Measurements from ENCODE around the gene JAK2. TPM values are rescaled to one million over a fixed set of nuclear protein-coding genes. Genes with fewer than 3 reads are reported as not detected.
"Not testable (repeated sequence)": the region's sequence is repeated elsewhere in the genome, so short reads cannot be mapped to it uniquely, and the experiment has no call there.

The JAK2 gene
- total RNA-seq, 1 donor from 2014 or later: 6.7 TPM

DNA sequence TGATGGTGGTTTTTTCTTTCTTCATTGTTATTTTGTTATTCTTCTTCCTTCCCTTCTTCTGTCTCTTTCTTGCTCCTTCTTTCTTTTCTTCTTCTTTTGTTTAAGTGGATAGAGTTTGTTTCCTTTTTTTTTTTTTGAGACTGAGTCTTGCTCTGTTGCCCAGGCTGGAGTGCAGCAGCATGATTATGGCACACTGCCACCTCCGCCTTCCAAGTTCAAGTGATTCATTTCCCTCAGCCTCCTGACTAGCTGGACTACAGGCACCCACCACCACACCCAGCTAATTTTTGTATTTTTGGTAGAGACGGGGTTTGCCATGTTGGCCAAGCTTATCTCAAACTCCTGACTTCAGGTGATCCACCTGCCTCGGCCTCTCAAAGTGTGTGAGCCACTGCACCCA is 40.3 kb downstream of the JAK2 start:
- Mint-ChIP-seq H3K36me3 (peaks cover 30% of the 10 kb centered on the region), H3K9me3 (peaks cover 13% of the 10 kb centered on the region), H3K4me1 (no peaks in the 10 kb centered on the region), H3K27ac (no peak overlapping the region), H3K27me3 (ENCODE audit: low read depth) (no peaks in the 10 kb centered on the region), H3K4me3 (no peak overlapping the region)
- no peak for DNase-seq (ENCODE audit: low spot score in 2 of 2, unreplicated experiment in 2 of 2)
- TF ChIP-seq CTCF (IDR thresholded peaks at IDR 0.05; ENCODE audit: unreplicated experiment): no peak

DNA sequence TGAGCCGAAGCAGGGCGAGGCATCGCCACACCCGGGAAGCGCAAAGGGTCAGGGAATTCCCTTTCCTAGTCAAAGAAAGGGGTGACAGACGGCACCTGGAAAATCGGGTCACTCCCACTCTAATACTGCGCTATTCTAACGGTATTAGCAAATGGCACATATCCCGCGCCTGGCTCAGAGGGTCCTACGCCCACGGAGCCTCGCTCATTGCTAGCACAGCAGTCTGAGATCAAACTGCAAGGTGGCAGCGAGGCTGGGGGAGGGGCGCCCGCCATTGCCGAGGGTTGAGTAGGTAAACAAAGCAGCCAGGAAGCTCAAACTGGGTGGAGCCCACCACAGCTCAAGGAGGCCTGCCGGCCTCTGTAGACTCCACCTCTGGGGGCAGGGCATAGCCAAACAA is 46.9 kb downstream of the JAK2 start:
- not testable (repeated sequence) for H3K4me3 Mint-ChIP-seq; H3K27me3 Mint-ChIP-seq (ENCODE audit: low read depth); H3K27ac Mint-ChIP-seq; H3K4me1 Mint-ChIP-seq; DNase-seq (ENCODE audit: low spot score in 2 of 2, unreplicated experiment in 2 of 2)
- Mint-ChIP-seq H3K36me3 (peaks cover 19% of the 10 kb centered on the region), H3K9me3 (peaks cover 32% of the 10 kb centered on the region)

GRCh38 chr9:5040730-5041389 is 55.8 kb downstream of the JAK2 start:
- no peak overlapping the region for H3K27ac Mint-ChIP-seq
- no peak for DNase-seq (ENCODE audit: low spot score in 2 of 2, unreplicated experiment in 2 of 2)
- H3K4me3 Mint-ChIP-seq: no peak overlapping the region
- H3K9me3 Mint-ChIP-seq: peaks cover 8% of the 10 kb centered on the region
- no peak for TF ChIP-seq CTCF (IDR thresholded peaks at IDR 0.05; ENCODE audit: unreplicated experiment)
- no peaks in the 10 kb centered on the region for H3K4me1 Mint-ChIP-seq
- H3K27me3 Mint-ChIP-seq (ENCODE audit: low read depth): no peaks in the 10 kb centered on the region
- H3K36me3 Mint-ChIP-seq: peaks cover 19% of the 10 kb centered on the region

GRCh38 chr9:5041390-5042115 is 56.5 kb downstream of the JAK2 start:
- no peak for DNase-seq (ENCODE audit: low spot score in 2 of 2, unreplicated experiment in 2 of 2)
- no peaks in the 10 kb centered on the region for H3K4me1 Mint-ChIP-seq
- peaks cover 7% of the 10 kb centered on the region for H3K9me3 Mint-ChIP-seq
- no peak overlapping the region for H3K27ac Mint-ChIP-seq
- no peaks in the 10 kb centered on the region for H3K27me3 Mint-ChIP-seq (ENCODE audit: low read depth)
- no peak overlapping the region for H3K4me3 Mint-ChIP-seq
- H3K36me3 Mint-ChIP-seq: peaks cover 19% of the 10 kb centered on the region
- TF ChIP-seq CTCF (IDR thresholded peaks at IDR 0.05; ENCODE audit: unreplicated experiment): no peak

DNA sequence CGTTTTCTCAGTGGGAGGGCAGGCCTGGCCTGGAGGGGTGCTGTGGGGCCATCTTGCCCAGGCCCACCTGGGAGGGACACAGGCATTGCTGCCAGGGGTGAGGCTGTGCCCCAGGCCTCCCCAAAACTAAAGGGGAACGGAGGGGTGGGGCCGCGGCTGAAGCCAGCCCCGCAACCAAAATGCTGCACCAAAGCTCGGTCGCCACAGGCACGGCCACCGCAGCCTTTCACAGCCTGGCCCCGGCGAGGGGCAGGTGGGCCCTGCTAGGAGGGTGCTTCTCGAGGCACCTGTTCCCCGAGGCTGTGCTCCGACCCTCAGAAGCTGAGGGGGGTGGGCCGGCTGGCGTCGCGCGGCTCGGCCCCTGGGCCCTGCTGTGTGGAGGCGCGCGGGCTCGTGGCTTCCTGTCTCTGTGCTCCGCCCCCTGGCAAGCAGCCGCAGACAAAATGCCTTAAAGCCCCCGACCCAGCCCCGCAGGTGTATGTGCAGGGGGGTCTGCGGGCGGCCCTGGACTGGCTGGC is 57.6 kb downstream of the JAK2 start:
- DNase-seq (ENCODE audit: low spot score in 2 of 2, unreplicated experiment in 2 of 2): no peak
- peaks cover 19% of the 10 kb centered on the region for H3K36me3 Mint-ChIP-seq
- peaks cover 7% of the 10 kb centered on the region for H3K9me3 Mint-ChIP-seq
- H3K27me3 Mint-ChIP-seq (ENCODE audit: low read depth): no peaks in the 10 kb centered on the region
- no peak for TF ChIP-seq CTCF (IDR thresholded peaks at IDR 0.05; ENCODE audit: unreplicated experiment)
- no peaks in the 10 kb centered on the region for H3K4me1 Mint-ChIP-seq
- no peak overlapping the region for H3K4me3 Mint-ChIP-seq
- H3K27ac Mint-ChIP-seq: no peak overlapping the region

- Mint-ChIP-seq H3K4me1 (no peaks in the 10 kb centered on the region), H3K27ac (no peak overlapping the region), H3K27me3 (ENCODE audit: low read depth) (no peaks in the 10 kb centered on the region), H3K9me3 (peaks cover 7% of the 10 kb centered on the region), H3K4me3 (no peak overlapping the region), H3K36me3 (peaks cover 19% of the 10 kb centered on the region)
- TF ChIP-seq CTCF (IDR thresholded peaks at IDR 0.05; ENCODE audit: unreplicated experiment): no peak
- no peak for DNase-seq (ENCODE audit: low spot score in 2 of 2, unreplicated experiment in 2 of 2)
Measured at GRCh38 chr9:5043381-5043780, 58.3 kb downstream of the JAK2 start.
